ENCODE results near the gene TGFBRAP1. TPM values are rescaled to one million over a fixed set of nuclear protein-coding genes. Genes with fewer than 3 reads are reported as not detected.

TGFBRAP1 gene
- total RNA-seq, 1 donor from 2014 or later = 20.6 TPM

Other genes with a start within 250 kb of the TGFBRAP1 start
- not detected for gene GPR45, start 88.0 kb downstream of the TGFBRAP1 start, total RNA-seq
- gene C2orf49, start 7.8 kb upstream of the TGFBRAP1 start, total RNA-seq = 30.6 TPM
- 208 TPM for gene FHL2, start 69.3 kb upstream of the TGFBRAP1 start, total RNA-seq

Measured in sciatic nerve (tissue), 1 donor.